Measurements from ENCODE around the gene ANKRD10. TPM values are rescaled to one million over a fixed set of nuclear protein-coding genes. Genes with fewer than 3 reads are reported as not detected.
A peak's percentile ranks its signal among the peaks of the same experiment; 100 is the strongest.

ANKRD10 gene
- total and polyA plus RNA-seq, 2 donors (not counting 3 experiments of a cell fraction or from before 2014, with no cell fraction given) = 44.5 to 94.1 TPM

DNA sequence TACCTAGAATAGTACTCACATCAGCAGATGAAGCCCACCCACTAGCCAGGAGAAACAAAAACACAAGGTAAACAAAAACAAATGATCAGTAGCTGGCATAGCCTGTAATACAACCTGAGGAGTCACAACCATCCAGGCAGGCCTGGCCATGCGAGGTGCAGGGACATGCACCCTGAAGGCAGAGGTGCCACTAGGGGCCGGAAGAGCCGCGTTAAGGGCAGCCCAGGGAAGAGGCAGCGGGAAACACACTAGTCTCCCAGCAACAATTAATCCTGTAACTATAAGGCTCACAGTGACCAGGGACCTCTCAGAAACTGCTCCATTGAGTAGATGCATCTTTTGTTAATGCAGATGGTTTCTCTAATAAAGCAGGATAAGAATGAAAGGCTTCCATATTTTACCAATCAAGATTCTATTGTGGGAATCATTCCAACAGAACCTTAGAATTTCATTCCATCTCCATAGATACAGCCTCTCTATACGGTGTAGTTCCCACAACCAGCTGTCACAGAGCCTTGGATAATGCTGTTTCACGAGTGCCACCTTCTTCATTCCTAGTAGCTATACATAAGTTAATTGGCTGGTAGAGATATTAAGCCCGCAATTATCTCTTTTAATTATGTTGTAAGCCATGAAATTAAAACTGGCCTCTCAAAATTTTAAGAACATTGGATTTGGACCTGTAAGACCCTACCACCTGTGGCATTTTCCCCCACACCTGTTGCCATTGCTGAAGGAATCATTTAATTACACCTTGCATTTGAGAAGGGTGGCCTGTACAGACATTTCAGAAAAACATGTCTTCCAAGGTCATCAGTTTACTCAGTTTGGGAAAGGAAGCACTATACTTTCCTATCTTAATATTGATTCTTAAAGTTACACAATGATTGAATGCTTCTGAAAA, 28.7 kb downstream of the ANKRD10 start:
- ChIA-PET POLR2A (no interaction called here), CTCF (no interaction called here)

More for the DNA sequence above, 28.7 kb downstream of the ANKRD10 start:
- Histone ChIP-seq H3K27ac (ENCODE audit: insufficient read depth, low read depth, low read length) (no peak overlapping the region), H3K4me3 (replicated peaks in 1 of 3; ENCODE audit: insufficient read depth in 1 of 3, low read depth in 1 of 3, low read length in 3 of 3) (no peak overlapping the region), H3K9me3 (replicated peaks; ENCODE audit: control insufficient read depth, insufficient read depth, low read length) (no peaks in the 10 kb centered on the region), H3K79me2 (ENCODE audit: control insufficient read depth, insufficient read depth, low read length) (no peaks in the 10 kb centered on the region), H3K9me1 (replicated peaks; ENCODE audit: control insufficient read depth, extremely low read depth, insufficient read depth, low read length) (no peaks in the 10 kb centered on the region), H3K9ac (replicated peaks; ENCODE audit: extremely low read depth, insufficient read depth, low read length) (no peak overlapping the region), H4K20me1 (replicated peaks; ENCODE audit: control insufficient read depth, extremely low read depth, insufficient read depth, low read length) (no peaks in the 10 kb centered on the region), H2AFZ (ENCODE audit: low read depth, low read length) (no peak overlapping the region), H3K4me2 (ENCODE audit: insufficient read depth, low read length) (no peak overlapping the region), H3K27me3 (ENCODE audit: control insufficient read depth in 2 of 2, insufficient read depth in 2 of 2, low read length in 2 of 2) (no peaks in the 10 kb centered on the region), H3K36me3 (ENCODE audit: control insufficient read depth in 2 of 2, extremely low read depth in 1 of 2, insufficient read depth in 2 of 2, low read length in 2 of 2) (no peaks in the 10 kb centered on the region), H3K4me1 (ENCODE audit: control insufficient read depth, extremely low read depth, insufficient read depth, low read length) (no peaks in the 10 kb centered on the region)
- FAIRE-seq (no peak), DNase-seq (ENCODE audit: low read depth, low spot score) (no peak)
- dilution Hi-C loops (cut with MboI; ENCODE audit: extremely low pct_ligation_motif_present, low sequenced_read_pairs) (no loop called here), intact Hi-C loops (cut with micrococcal nuclease) (no loop called here)
- TF ChIP-seq EZH2 (IDR thresholded peaks at IDR 0.05; ENCODE audit: borderline replicate concordance, low read depth, low read length, severe bottlenecking) = no peak
- TF ChIP-seq, protein P1, sequence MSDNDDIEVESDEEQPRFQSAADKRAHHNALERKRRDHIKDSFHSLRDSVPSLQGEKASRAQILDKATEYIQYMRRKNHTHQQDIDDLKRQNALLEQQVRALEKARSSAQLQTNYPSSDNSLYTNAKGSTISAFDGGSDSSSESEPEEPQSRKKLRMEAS (IDR thresholded peaks at IDR 0.05; ENCODE audit: insufficient read depth, insufficient read length) = no peak
- no peak for TF ChIP-seq MYC (IDR thresholded peaks at IDR 0.05; ENCODE audit: low read depth, low read length)
- TF ChIP-seq POLR2A (IDR thresholded peaks at IDR 0.05; ENCODE audit: low read depth, low read length) = no peak
- TF ChIP-seq, protein P2, sequence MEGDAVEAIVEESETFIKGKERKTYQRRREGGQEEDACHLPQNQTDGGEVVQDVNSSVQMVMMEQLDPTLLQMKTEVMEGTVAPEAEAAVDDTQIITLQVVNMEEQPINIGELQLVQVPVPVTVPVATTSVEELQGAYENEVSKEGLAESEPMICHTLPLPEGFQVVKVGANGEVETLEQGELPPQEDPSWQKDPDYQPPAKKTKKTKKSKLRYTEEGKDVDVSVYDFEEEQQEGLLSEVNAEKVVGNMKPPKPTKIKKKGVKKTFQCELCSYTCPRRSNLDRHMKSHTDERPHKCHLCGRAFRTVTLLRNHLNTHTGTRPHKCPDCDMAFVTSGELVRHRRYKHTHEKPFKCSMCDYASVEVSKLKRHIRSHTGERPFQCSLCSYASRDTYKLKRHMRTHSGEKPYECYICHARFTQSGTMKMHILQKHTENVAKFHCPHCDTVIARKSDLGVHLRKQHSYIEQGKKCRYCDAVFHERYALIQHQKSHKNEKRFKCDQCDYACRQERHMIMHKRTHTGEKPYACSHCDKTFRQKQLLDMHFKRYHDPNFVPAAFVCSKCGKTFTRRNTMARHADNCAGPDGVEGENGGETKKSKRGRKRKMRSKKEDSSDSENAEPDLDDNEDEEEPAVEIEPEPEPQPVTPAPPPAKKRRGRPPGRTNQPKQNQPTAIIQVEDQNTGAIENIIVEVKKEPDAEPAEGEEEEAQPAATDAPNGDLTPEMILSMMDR (IDR thresholded peaks at IDR 0.05; ENCODE audit: extremely low read depth in 1 of 2, insufficient read depth in 1 of 2, low read depth in 1 of 2, low read length in 2 of 2) = no peak
- no peak for TF ChIP-seq GATA2 (IDR thresholded peaks at IDR 0.05; ENCODE audit: insufficient read depth, insufficient read length, low read depth, low read length)
- TF ChIP-seq POLR2AphosphoS5 (IDR thresholded peaks at IDR 0.05; ENCODE audit: insufficient read depth, low read depth, low read length) = no peak
- no peak for TF ChIP-seq FOS (IDR thresholded peaks at IDR 0.05; ENCODE audit: borderline replicate concordance, insufficient read depth, low read length)
- no peak for TF ChIP-seq JUN (IDR thresholded peaks at IDR 0.05; ENCODE audit: borderline replicate concordance, insufficient read depth, insufficient read length, low read depth)
- BruUV-seq (replicated peaks) = TSS peak; percentile 4

Data from endothelial cell of umbilical vein (primary cell).